Eye (tissue), 1 donor: ENCODE data around the gene GPSM3.
A peak's percentile ranks its signal among the peaks of the same experiment; 100 is the strongest.
"Not testable (repeated sequence)": the region's sequence is repeated elsewhere in the genome, so short reads cannot be mapped to it uniquely, and the experiment has no call there.

Source experiments
- DNase-seq: peaks from one replicate; pipeline ENCODE4 v3.0.0-alpha.2; 2015

GPSM3 gene

DNA sequence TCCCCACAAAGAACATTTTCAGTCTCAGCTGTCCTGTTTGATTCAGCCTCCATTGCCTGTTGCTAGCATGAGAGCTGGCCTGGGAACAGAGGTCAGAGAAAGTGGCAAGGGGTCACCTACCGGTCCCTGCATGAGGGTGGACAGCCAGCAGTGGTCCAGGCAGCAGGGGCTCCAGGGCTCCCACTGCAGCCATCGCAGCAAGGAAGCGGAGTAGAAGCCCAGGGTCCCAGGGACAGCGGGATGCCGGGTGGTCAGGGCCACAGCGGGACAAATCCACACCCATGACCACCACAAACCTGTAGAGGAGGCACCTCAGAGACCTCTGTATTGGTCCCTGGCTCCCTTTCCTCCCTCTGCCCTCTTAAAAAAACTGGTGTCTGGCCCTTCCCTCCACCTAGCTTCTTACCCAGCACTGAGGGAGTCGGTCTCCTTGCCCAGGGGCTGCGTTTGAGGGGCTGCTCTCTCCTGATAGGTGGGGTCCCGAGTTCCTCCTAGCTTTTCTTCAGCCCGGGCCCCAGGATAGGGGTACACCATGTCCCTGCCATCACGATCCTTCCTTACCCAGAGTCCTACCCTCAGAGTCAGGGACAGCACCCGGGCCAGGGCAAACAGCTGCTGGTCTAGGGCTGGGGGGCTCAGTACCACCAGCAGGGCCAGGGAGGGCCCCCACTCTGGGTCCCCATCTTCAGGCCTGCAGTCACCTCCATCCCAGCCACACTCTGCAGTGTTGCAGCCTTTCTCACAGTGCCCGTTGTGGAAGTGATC, 8.4 kb upstream of the GPSM3 start:
- no peak for DNase-seq

DNA sequence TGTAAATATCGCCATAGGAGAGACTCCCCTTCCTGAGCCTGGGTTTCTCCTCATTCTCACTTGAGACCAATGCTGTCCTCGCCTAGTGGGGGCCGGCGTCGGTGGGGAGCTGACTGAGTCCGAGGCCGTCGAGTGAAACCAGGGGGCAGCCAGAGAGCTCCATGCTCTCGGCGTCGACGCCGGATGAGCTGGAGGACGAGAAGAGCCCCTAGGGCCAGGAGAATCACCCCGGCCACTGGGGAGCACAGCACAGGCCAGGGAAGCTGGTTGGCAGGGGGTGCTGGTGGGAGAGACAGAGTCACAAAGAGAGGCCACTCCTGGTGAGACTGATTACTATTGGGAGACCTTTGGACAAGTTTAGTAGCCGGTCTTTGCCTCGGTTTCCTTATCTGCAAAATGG, 6.4 kb upstream of the GPSM3 start:
- DNase-seq = no peak

DNA sequence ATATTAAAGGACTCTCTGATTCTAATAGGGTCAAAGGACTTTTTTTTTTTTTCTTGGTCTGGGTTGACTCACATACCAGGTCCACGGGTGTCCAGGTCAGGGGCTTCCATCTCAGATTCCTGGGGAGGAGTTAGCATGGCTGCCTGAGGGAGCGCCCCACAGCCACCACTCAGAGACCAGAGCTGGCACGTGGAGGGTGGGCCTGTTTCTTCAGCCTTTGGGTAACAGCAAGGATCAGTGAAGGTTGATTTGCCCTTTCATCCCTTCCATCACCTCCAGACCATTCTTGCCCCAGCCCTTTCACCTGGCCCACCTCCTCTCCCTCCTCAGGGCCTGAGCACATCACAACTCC, 5.9 kb upstream of the GPSM3 start:
- DNase-seq = no peak

DNA sequence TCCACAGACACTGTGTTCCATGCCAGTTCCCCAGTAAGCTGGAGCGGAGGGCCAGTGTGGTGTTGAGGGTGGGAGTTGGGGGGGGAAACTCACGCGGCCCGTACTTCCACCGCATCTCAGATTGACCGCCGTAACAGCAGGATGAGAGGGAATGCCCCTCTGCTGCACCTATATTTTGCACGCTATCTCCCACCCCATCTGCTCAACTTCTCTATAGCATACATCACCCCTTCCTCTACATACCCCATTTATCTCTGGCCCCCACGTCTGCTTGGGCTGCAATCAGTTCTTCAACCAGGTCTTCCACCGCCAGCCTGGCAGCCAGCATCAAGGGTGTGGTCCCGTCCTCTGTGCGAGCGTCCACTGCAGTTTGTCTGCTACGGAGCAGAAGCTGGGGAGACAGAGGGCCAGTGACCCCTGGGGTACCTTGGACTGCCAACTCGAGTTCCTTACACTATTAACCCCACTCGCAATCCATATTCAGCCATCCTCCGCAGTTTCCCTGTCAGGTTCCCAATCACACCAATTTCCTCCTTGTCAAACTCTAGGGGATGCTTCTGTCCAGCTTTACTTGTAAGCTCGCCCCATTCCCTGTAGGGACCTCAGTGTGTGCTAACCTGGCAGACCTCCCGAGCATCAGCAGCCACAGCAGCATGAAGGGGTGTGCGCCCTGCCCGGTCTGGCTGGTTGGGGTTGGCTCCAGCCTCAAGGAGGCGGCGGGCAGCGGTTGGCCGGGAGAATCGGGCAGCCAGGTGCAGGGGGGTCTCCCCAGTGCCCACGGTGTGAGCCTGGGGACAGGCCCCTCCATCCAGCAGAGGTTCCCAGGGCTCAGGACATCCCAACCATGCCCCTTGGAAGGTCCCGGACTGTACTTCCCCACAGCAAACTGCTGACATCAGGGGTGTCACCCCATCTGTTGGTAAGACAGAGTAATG, 4.5 kb upstream of the GPSM3 start:
- peak; percentile 78 for DNase-seq

DNA sequence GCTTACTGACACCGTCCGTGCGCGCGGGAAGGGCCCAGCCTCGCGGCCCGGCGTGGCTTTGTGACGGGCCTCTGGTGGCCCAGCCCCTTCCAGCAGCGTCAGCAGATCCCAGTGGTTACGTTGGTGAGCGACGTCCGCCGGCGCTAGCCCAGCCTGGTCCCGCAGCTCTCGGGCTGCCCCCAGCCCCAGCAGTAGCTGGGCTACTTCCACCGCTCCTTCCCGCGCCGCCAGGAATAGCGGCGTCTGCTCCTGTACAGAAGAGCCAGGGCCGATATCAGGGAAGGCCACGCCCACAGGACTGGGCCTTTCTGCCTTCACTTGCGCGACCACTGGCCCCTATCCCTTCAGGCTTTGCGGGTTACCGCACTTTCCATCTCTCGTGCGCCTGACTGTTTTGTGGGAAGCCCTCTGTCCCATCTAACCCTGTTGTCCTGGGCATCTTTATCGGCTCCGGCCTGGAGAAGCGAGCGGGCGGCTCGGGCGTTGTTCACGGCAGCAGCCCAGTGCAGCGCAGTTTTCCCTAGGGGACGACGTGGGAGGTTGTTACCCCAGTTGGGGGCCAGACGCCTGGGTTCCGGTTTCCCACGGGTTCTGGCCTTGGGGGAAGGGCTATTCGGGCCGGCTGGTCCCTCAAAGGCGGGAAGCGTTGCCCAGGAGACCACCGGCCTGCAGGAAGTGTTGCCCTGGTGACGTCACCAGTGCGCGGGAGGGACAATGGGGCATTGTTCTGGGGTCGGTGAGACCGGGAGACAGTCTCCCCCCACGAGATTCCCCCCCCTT, 3.6 kb upstream of the GPSM3 start:
- DNase-seq = peak; percentile 97

DNA sequence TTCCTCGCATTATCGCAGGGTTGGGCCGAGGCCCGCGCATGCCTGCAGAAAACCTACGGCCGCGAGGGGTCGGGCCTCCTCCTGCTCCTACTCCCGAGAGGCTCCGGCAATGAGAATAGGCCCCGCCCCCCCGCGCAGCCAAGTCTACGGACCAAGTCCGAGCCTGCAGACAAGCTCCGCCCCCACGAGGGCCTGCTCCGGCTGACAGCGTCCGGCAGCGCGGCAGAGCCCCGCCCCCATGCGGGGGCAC, 3.1 kb upstream of the GPSM3 start:
- DNase-seq = peak; percentile 100

DNA sequence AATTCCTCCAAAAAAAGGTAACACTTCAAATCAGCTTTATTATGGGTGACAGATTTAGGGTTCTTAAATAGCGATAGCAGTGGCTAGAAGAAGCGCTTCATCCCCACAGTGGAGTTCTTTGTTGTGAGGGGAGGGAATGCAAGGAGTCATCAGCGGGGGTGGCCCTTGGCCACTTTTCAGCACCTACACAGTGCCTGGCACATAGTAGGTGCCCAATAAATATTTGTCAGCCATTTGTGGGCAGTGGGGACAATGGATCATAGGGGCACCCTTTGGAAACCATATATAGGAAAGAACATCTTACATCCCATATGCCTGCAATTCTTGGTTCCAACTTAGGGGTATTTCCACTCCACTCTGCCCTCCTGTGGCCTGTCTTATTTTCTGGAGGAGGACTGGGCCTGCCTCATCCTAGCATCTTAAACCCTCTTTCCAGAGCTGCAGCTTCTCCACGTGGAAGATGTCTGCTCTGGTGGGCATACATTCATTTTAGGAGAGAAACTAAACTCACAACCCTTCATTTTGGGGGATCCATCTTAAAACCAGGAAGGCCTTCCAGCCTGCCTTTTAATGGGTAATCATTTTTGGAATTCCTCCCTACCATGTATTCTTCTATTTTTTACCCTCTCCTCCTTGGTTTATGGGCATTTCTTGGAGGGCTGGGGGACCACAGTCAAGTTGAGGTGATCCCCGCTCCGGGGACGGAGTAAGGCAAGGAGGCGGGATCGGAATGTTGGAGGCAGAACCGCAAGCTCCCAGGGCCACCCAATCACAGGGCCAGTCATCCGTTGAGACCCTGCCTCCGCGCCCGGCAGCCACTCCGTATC, 2.6 kb upstream of the GPSM3 start:
- no peak for DNase-seq

DNA sequence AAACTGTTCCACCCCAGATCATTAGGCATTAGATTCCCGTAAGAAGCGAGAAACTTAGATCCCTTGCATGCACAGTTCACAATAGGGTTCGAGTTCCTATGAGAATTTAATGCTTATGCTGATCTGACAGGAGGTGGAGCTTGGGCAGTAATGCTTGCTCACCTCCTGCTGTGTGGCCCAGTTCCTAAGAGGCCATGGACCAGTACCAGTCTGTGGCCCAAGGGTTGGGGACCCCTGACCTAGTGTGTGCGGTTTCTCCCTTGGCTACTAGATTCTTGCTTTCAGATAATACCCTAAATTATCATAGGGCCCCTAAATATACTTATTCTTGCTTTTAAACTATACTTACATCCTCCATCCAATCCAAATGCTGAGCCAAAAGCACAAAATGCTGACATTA, 1.9 kb upstream of the GPSM3 start:
- no peak for DNase-seq

DNA sequence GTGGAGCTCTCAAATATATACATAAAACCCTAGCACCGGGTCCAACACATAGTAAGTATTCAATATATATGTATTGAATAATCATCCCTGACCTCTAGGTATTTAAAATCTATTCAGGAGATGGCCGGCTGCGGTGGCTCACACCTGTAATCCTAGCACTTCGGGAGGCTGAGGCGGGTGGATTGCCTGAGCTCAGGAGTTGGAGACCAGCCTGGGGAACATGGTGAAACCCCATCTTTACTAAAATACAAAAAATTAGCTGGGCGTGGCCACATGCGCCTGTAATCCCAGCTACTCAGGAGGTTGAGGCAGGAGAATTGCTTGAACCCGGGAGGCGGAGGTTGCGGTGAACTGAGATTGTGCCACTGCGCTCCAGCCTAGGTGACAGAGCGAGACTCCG, 653 bp upstream of the GPSM3 start:
- DNase-seq = not testable (repeated sequence)

DNA sequence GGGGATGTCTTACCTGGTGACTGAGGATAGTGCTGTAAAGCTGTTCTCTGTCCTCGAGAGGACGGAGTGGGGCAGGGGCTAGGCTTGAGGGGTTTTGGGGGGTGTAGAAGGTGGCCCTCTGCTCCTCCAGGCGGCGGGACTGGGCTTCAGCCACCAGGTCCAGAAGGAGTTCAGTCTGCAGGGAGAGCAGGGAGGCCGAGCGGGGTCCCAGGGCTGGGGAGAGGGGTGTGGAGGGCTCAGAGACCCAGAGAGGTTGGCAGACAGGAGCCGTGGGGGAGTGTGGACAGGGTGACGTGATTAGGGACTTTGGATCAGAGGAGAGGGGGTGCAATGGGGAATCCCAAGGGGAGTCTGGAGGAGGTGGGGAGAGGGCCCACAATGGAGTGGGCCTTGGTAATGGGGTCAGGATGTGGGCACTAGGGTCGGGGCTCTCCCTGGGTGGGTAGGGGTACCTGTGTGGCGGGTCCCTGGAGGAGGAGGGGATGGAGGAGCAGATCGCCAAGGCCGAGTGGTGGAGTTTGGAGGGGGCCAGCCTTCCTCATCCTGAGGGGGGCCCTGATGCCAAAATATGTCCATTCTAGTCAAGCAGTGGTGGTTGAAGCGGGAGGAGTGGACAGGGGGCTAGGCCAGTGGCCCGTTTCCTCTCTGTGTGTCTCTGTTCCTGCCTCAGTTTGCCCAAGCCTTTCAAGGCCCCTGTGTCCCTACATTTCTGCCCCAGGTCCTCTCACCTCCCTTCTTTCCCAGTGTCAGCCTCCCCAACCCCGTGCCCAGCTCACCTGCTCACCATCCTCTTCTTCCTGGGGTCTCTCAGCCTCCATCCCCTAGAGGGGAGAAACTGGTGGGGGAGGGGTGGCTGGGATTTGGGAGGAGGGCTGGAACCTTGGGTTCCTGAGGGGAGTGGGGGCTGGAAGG, 491 bp downstream of the GPSM3 start:
- DNase-seq = no peak

DNA sequence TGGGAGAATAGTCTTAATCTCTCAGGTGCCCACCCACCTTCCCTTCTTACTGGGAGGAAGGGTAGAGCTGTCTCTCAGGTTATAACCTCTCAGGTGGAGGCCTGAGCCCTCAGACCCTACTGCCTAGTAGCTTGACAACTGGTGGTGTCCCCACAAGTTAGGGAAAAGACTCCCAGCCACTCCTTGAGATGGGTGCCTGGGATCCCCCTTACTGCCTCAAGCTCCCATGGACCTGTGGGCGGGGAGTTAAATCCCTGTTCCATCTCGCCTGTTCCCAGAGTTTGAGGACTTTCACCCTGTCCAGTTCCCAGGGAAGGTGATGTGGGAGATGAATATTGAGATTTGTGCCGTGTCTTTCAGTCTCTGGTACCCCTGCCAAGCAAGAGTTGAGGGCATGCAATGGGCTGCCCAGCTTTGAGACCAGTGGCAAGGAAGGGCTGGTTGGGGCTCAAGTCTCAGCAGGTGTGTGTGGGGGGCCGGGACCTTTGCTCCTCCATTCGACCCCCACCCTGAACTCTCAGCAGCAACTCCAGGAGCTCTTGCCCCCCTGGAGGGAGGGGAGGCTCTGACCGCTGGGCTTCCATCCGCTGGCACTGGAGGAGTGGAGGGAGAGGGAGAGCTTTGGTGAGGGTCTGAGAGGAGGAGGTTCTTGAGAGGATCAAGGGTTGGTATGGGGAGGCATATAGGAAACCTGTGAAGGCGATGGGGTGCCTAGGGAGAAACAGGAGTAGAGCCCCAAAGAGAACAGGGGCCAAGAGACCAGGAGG, 1.3 kb downstream of the GPSM3 start:
- DNase-seq = no peak

DNA sequence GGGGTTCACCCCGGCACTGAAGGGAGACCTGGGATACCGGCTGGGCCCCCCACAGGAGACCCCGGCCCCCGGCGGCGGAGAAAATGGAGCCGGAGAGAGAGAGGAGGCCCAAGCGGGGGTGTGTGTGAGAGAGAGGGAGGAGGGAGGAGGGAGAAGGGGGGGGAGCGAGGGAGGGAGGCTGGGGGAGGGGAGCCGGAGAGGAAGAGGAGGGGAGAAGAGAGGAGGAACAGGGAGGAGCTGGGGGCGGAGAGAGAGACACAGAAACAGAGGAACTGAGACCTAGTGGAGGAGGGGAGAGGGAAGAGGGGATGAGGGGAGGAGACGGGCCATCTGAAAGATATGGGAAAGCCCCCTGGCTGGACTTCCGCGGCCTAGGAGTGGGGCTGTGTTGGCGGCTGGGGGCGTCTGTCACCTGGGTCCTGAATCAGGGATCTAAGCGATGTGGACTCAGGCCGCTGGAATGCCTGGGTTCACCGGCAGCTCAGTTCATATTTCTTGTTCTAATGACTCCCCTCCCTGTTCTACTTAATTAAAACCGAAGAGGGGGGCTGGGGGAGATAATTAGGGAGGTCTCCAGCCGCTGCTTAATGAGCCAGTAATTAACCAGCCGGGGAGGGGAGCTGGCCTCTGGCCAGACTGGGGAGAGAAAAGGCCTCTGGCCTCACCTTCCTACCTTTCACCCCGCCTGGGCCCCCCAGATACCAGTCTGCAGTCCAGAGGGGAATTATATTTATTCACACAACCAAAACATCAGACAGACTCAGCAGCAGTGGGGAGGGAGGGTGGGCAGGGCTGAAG, 2.2 kb downstream of the GPSM3 start, which contains the start of gene PBX2:
TSS of gene PBX2 (minus strand) at position 149 of the 798 bp plus-strand sequence. CDS start 287 bp downstream, outside the sequence.
- peak; percentile 98 for DNase-seq

DNA sequence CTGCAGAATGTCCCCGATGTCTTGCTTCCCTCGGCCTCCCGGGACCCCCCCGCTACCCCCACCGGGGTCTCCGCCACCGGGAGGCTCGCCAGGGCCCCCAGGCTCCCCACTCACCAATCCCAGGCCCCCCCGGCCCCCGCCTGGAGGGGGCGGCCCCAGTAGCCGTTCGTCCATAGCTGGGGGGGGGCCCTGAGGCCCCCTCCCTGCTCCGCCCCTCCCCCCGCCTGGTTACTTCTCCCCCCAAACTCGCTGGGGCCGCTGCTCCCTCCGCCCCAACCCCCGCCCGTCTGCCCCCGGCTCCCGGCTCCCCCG, 2.7 kb downstream of the GPSM3 start:
- no peak for DNase-seq

DNA sequence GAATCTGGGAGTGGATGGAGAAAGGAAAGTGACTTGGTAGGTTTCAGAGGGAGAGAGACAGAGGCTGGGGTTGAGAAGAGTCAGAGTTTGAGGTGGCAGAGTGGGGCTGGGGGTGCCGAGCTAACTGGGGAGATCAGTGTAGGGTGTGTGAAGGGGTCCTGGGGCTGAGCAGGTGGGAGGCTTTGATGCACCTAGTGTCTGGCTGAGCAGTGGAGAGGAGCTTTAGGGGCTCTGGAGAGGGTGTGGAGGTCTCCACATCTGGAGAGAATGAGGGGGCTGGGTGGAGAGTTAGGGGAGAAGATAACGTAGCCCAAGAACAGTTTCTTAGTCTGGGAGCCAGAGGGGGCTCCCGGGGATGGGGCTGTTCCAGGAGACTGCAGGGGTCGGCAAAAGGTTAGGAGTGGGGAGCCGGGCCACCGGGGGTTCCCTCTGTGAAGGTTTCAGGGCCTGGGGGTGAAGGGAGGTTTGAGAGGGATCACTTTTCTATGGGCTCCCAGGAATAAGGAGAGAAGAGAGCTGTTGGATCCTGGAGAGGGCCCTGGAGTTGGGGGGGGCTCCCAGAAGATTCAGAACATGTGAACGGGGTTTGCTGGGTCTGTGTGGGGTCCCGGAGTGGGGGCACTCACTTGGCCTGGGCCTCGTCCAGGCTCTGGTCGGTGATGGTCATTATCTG, 3.2 kb downstream of the GPSM3 start:
- DNase-seq = peak; percentile 47

DNA sequence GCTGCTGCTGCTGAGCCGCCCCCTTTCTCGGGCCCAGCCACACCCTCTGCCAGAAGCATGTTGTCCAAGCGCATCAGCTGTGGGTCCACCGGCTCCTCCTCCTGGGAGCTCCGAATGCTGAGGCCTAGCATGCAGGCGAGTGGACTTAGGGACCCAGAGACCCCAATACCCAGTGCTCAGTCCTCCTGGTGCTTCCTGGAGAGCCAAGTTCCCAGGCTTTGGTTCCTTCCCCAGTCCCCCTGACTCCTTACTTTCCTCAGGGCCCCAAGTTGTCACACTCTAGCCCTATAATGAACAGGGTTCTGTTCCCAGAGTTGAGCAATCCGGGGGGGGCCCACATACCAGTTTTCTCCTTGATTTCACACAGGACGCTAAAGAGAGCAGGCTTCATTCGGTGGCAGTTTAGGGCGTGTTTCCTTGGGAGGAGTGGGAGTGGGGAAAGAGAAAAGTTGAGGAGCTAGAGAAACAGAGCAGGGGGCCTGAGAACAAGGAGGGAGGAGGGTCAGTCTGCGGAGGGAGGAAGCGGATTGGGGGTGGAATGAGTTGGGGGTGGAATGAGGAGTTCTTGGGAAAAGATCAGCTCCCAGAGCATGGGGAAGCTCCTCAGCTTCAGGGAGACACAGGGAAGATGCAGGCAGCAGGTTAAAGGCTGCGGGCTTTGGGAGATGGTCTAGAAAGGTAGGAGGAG, 3.9 kb downstream of the GPSM3 start:
- peak; percentile 60 for DNase-seq

DNA sequence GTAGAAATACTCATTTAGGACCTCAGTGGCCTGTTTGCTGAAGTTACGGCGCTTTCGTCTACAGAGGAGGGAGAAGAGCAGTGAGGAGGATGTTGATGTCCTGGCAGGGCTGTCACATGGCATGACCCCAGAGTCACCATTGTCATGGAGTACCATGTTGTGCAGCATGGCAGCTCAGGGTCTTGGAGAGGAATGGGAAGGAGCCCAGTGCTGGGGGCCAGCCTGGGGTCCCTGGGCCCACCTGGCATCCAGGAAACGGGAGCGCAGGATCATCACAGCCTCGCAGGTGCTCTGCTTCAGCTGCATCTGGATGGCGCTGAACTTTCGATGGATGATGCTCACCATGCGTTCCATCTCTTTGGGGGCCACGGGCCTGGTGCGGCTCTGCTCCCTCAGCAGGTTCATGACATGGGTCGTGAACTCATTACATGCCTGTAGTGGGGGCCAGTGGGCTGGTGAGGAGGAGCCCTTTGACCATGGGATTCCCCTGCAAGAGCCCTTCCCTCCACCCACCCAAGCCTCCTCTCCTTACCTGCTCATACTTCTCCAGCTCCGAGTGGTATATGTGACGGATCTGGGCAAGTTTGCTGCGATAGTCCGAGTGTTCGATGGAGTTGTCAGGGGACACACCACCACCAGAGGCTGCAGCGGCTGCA, 4.6 kb downstream of the GPSM3 start:
- DNase-seq = not testable (repeated sequence)

DNA sequence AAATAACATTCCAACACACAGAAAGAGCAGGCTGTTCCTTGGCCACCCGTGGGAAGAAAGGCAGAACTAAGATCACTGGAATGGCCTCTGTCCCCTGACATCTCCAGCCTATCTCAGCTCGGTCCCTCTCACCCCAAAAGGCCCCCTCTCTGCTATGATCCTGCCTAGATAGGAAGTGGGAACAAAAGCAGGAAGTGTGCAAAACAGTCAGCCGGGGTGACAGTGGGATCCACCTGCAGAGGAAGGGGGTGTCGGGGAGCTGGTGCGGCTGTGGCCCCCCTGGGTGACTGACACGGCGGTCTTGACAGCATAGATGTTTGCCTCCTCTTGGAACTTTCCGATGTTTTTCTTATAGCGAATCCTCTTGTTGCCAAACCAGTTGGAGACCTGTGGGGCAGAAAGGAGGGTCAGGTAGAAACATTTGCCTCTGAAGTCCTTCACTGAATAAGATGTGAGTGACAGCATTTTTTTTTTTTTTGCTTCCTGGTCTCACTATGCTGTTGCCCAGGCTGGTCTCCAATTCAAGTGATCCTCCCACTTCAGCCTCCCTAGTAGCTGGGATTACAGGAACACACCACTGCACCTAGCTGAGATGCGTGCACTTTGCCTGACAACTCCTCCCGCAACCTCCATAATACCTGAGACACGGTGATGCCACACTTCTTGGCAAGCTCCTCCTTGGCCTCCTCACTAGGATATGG, 5.3 kb downstream of the GPSM3 start:
- DNase-seq = no peak
